ENCODE data around the gene PLD6. TPM values are rescaled to one million over a fixed set of nuclear protein-coding genes. Genes with fewer than 3 reads are reported as not detected.

PLD6 gene
- total RNA-seq, 1 experiment from 2014 or later: 1.0 TPM

DNA sequence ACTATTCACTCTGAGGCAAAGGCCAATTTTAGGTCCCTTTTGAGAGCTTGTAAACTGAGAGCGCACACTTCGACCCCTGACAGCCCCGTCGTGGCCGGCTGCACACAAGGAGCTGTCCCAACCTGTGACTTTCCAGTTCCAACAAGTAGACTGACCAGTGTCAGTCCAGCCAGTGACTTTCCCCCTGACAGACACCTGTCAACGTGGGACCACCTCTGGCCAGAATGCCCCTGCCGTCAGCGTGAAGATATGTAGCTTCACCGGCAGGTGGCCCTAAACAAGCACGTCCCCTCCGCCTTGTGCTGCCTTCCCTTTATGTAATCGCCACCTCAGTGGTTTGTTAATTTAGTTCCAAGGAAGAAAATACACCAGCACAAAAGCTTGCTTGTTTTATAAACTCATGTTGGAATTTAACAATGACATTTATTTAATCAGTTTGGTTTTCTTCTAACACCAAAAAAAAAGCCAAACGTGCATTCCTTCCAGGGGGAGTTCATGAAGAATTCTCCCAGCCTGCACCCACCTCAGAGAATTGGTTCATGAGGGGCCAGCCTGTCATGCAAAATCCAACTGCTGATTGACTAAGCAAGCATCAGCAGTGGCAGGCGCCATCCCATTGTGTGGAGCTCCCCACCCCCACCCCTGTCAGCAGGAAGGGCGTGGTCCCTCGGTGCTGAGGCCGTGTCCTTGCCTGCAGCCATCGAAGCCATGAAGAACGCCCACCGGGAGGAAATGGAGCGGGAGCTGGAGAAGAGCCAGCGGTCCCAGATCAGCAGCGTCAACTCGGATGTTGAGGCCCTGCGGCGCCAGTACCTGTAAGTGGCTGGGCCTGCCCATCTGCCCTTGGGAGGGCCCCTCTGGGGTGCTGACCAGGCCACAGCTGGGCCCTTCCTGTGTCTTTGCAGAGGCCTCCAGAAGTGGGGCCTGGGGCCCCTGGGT, 33.9 kb downstream of the PLD6 start:
- Histone ChIP-seq H3K4me3 (no peak overlapping the region), H3K4me1 (replicated peaks) (peaks cover 47% of the 10 kb centered on the region), H3K9me3 (replicated peaks) (no peaks in the 10 kb centered on the region), H3K27me3 (replicated peaks) (no peaks in the 10 kb centered on the region), H3K27ac (peak overlapping the region; percentile 53), H3K36me3 (peaks cover 97% of the 10 kb centered on the region)
- peak; percentile 52 to 79 for DNase-seq (ENCODE audit: low read depth in 1 of 2, low spot score in 2 of 2)

DNA sequence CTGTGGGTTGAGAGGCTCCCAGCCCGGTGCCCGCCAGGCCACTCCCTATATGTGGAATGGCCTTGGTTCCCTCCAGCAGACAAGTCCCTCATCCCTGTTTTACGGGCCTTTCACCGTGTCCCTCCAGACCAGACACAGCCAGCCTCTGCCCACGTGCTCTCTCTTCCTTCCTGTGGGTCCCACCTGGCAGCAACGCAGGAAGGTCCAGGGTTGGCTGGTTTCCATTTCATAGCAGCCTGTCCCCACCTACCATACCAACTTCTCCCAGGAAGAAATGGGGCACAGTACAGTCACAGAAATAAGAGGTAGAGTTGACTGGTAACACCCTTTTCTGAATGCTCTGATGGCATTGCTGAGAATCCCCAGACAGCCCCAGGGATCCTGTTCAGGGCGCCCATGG, 34.9 kb downstream of the PLD6 start:
- no peak for DNase-seq (ENCODE audit: low read depth in 1 of 2, low spot score in 2 of 2)

DNA sequence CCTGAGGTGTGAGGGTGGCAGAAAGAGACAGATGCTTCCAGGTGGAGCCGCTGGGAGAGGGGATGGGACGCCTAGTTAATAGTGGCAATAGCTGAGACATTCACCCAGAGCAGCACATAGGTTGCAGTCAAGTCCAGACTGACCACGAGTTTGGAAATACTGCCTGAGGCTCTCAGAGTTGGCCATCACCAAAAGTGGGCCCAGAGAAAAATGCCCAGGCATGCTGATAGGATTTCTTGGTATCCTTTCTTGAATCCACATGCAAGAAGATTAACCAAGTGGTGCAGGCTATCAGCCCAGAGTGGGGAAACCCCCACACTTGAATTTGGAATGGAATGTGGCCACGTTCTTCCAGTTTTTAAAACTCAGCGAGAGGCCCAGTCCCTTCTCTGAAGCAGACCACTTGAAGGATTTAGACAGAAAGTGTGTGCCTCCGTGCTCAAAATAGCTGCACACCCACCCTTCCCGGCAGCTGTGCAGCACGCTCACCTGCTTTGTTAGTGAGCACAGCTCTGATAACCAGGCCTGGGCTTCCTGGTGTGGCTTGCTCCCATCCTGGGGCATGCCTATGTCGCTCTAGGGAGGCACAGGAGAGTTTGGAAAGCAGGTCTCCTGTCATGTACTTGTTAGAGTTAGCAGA, 35.7 kb downstream of the PLD6 start:
- peaks cover 53% of the 10 kb centered on the region for H3K4me1 ChIP-seq (replicated peaks)
- H3K36me3 ChIP-seq: peaks cover 97% of the 10 kb centered on the region
- no peaks in the 10 kb centered on the region for H3K9me3 ChIP-seq (replicated peaks)
- H3K27me3 ChIP-seq (replicated peaks): no peaks in the 10 kb centered on the region
- no peak for DNase-seq (ENCODE audit: low read depth in 1 of 2, low spot score in 2 of 2)
- H3K27ac ChIP-seq: no peak overlapping the region
- H3K4me3 ChIP-seq: no peak overlapping the region

More for the DNA sequence above, 34.9 kb downstream of the PLD6 start:
- Histone ChIP-seq H3K27ac (peak overlapping the region; percentile 53; the same call in 1 of the 2 replicates), H3K36me3 (peaks cover 97% of the 10 kb centered on the region), H3K27me3 (replicated peaks) (no peaks in the 10 kb centered on the region), H3K4me1 (replicated peaks) (peaks cover 53% of the 10 kb centered on the region), H3K9me3 (replicated peaks) (no peaks in the 10 kb centered on the region), H3K4me3 (no peak overlapping the region)

DNA sequence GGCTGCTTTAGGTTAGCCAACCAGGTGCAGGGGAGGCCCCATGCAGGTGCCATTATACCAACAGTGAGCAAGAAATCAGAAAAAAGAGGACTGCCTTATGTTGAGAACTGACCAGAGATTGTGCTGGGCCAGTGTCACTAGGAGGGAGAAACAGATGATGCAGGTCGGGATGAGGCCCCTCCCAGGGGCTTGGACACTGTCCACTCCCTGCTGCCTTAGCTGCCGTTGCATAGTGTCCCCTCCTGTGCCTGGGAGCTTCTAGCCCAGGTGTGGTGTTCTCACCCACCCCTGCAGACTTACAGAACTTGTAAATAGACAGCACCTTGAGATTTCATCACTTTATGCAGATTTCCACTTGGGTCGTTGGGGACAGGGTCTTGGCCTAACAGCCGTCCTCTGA, 36.7 kb downstream of the PLD6 start:
- H3K36me3 ChIP-seq: peaks cover 97% of the 10 kb centered on the region

DNA sequence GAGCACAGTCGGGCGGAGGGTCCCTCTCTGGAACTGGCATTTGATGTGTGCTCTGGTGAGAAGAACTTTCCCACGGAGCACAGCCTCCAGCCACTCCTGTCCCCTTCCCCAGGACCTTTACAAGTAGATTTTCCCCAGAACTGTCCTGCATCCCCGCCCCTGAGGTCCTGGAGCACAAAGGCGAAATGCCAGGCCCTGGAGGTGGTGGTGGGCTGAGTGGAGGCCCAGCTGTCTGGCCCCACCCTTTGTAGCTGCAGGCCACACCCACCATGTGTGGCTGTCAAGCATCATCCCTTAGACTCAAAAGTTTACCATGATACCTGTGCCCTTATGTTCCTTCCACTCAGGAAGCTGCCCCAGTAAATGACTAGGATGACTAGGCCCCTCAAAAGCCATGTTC, 37.7 kb downstream of the PLD6 start:
- H3K9me3 ChIP-seq (replicated peaks): no peaks in the 10 kb centered on the region
- DNase-seq (ENCODE audit: low read depth in 1 of 2, low spot score in 2 of 2): no peak
- no peaks in the 10 kb centered on the region for H3K27me3 ChIP-seq (replicated peaks)
- H3K4me3 ChIP-seq: no peak overlapping the region
- H3K27ac ChIP-seq: no peak overlapping the region
- peaks cover 97% of the 10 kb centered on the region for H3K36me3 ChIP-seq
- H3K4me1 ChIP-seq (replicated peaks): peaks cover 53% of the 10 kb centered on the region

More for the DNA sequence above, 36.7 kb downstream of the PLD6 start:
- Histone ChIP-seq H3K27ac (no peak overlapping the region), H3K4me3 (no peak overlapping the region), H3K27me3 (replicated peaks) (no peaks in the 10 kb centered on the region), H3K9me3 (replicated peaks) (no peaks in the 10 kb centered on the region), H3K4me1 (replicated peaks) (peaks cover 53% of the 10 kb centered on the region)
- DNase-seq (ENCODE audit: low read depth in 1 of 2, low spot score in 2 of 2): no peak

DNA sequence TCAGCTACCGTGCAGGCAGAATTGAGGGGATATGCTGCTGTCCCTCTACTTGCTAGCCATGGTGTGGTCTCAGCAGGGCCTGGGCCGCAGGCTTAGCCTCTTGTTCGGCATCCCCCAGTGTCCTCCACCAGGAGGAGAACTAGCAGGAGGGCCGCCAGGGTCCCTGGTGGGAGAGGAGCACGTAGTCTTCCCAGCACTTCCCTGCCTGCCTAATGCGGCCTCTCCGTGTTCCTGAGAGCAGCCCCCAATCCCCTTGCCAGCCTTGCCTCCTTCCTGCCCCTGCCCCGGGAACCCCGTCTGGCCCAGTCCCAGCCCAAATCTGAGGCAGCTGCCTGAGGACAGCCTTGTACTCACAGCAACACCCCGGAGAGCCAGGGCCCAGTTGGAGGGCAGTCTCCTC, 38.1 kb downstream of the PLD6 start:
- Histone ChIP-seq H3K4me1 (replicated peaks) (peaks cover 50% of the 10 kb centered on the region), H3K9me3 (replicated peaks) (no peaks in the 10 kb centered on the region), H3K36me3 (peaks cover 97% of the 10 kb centered on the region), H3K27ac (no peak overlapping the region), H3K27me3 (replicated peaks) (no peaks in the 10 kb centered on the region), H3K4me3 (no peak overlapping the region)
- no peak for DNase-seq (ENCODE audit: low read depth in 1 of 2, low spot score in 2 of 2)

DNA sequence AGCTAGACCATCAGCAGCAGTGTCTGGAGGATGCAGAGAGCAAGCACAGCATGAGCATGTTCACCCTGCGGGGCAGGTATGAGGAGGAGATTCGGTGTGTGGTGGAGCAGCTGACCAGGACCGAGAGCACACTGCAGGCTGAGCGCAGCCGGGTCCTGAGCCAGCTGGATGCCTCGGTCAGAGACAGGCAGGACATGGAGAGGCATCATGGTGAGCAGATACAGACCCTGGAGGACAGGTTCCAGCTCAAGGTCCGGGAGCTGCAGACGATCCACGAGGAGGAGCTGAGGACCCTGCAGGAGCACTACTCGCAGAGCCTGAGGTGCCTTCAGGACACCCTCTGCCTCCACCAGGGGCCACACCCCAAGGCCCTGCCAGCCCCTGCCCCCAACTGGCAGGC, 38.8 kb downstream of the PLD6 start:
- Histone ChIP-seq H3K27ac (no peak overlapping the region), H3K4me1 (replicated peaks) (peaks cover 44% of the 10 kb centered on the region), H3K27me3 (replicated peaks) (no peaks in the 10 kb centered on the region), H3K36me3 (peaks cover 97% of the 10 kb centered on the region), H3K9me3 (replicated peaks) (no peaks in the 10 kb centered on the region), H3K4me3 (no peak overlapping the region)
- DNase-seq (ENCODE audit: low read depth in 1 of 2, low spot score in 2 of 2): no peak

DNA sequence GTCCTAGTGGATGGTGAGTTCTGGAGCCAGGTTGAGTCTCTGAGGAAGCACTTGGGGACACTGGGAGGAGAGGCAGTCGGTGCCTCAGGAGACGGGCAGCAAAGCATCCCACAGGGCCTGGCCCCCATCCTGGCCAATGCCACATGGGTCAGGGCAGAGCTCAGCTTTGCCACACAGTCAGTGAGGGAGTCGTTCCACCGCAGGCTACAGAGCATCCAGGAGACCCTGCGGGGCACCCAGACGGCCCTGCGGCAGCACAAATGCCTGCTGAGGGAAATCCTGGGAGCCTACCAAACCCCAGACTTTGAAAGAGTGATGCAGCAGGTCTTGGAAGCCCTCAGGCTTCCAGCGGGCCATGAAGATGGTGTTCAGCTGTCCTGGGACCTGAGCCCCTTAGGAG, 39.7 kb downstream of the PLD6 start:
- DNase-seq (ENCODE audit: low read depth in 1 of 2, low spot score in 2 of 2): no peak
- H3K36me3 ChIP-seq: peaks cover 97% of the 10 kb centered on the region
- H3K27ac ChIP-seq: no peak overlapping the region
- peaks cover 34% of the 10 kb centered on the region for H3K4me1 ChIP-seq (replicated peaks)
- no peaks in the 10 kb centered on the region for H3K9me3 ChIP-seq (replicated peaks)
- H3K4me3 ChIP-seq: no peak overlapping the region
- H3K27me3 ChIP-seq (replicated peaks): no peaks in the 10 kb centered on the region

DNA sequence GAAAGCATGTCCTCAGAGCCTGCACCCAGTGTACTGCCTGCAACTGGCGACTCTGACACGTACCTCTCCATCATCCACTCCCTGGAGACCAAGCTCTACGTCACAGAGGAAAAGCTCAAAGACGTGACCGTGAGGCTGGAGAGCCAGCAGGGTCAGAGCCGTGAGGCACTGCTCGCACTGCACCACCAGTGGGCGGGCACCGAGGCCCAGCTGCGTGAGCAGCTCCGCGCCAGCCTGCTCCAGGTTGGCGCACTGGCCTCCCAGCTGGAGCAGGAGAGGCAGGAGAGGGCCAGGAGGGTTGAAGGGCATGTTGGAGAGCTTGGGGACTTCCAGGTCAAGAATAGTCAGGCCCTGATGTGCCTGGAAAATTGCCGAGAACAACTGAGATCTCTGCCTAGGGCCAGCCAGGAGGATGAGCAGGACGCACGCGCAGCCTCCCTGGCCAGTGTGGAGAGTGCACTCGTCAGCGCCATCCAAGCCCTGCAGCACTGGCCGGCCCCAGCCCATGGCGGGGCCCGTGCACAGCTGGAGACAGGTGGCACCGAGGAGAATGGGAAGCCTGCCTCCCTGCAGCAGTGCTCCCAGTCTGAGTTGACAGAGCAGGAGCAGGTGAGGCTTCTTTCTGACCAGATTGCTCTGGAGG, 40.3 kb downstream of the PLD6 start:
- H3K27me3 ChIP-seq (replicated peaks): no peaks in the 10 kb centered on the region
- no peaks in the 10 kb centered on the region for H3K9me3 ChIP-seq (replicated peaks)
- DNase-seq (ENCODE audit: low read depth in 1 of 2, low spot score in 2 of 2): no peak
- no peak overlapping the region for H3K4me3 ChIP-seq
- peaks cover 28% of the 10 kb centered on the region for H3K4me1 ChIP-seq (replicated peaks)
- H3K27ac ChIP-seq: no peak overlapping the region
- peaks cover 97% of the 10 kb centered on the region for H3K36me3 ChIP-seq

DNA sequence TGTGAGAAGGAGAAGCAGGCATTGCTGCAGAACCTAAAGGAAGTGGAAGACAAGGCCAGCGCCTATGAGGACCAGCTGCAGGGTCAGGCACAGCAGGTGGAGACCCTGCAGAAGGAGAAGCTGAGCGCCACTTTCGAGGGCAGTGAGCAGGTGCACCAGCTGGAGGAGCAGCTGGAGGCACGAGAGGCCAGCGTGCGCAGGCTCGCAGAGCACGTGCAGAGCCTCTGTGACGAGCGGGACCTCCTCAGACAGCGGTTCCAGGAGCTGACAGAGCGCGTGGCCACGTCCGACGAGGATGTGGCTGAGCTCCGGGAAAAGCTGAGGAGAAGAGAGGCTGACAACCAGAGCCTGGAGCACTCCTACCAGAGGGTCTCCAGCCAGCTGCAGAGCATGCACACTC, 41.5 kb downstream of the PLD6 start:
- Histone ChIP-seq H3K27ac (no peak overlapping the region), H3K27me3 (replicated peaks) (no peaks in the 10 kb centered on the region), H3K36me3 (peaks cover 100% of the 10 kb centered on the region), H3K4me3 (no peak overlapping the region), H3K4me1 (replicated peaks) (peaks cover 21% of the 10 kb centered on the region), H3K9me3 (replicated peaks) (no peaks in the 10 kb centered on the region)
- no peak for DNase-seq (ENCODE audit: low read depth in 1 of 2, low spot score in 2 of 2)

DNA sequence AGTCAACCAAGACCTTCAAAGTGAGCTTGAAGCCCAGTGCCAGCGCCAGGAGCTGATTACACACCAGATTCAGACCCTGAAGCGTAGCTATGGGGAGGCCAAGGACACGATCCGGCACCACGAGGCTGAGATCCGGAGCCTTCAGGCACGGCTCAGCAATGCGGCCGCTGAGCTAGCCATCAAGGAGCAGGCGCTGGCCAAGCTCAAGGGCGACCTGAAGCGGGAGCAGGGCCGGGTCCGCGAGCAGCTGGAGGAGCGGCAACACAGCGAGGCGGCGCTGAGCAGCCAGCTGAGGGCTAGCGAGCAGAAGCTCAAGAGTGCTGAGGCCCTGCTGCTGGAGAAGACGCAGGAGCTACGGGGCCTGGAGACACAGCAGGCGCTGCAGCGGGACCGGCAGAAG, 42.0 kb downstream of the PLD6 start:
- Histone ChIP-seq H3K4me1 (replicated peaks) (peaks cover 16% of the 10 kb centered on the region), H3K27ac (no peak overlapping the region), H3K9me3 (replicated peaks) (no peaks in the 10 kb centered on the region), H3K36me3 (peaks cover 100% of the 10 kb centered on the region), H3K4me3 (no peak overlapping the region), H3K27me3 (replicated peaks) (no peaks in the 10 kb centered on the region)
- DNase-seq (ENCODE audit: low read depth in 1 of 2, low spot score in 2 of 2): no peak

DNA sequence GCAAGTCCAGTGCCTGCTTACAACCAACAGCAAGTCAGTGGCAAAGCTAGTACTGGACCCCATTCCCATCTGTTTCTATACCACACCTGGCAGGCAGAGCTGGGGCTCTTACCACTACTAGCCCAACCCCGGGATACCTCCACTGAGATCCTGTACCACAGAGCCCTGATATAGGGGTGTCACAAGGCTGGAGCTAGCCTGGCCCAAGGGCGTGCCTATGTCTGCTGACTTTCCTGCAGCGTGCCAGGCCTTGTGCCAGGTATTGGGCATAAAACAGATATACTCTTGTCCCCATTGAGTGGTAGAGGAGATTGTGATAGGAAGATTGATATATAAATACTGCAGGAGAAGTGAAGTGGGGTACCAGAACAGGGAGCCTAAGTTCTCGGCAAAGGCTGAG, 44.4 kb downstream of the PLD6 start:
- H3K9me3 ChIP-seq (replicated peaks): no peaks in the 10 kb centered on the region
- H3K27me3 ChIP-seq (replicated peaks): no peaks in the 10 kb centered on the region
- peaks cover under 1% of the 10 kb centered on the region for H3K4me1 ChIP-seq (replicated peaks)
- no peak for DNase-seq (ENCODE audit: low read depth in 1 of 2, low spot score in 2 of 2)
- H3K36me3 ChIP-seq: peaks cover 98% of the 10 kb centered on the region
- no peak overlapping the region for H3K4me3 ChIP-seq
- no peak overlapping the region for H3K27ac ChIP-seq

DNA sequence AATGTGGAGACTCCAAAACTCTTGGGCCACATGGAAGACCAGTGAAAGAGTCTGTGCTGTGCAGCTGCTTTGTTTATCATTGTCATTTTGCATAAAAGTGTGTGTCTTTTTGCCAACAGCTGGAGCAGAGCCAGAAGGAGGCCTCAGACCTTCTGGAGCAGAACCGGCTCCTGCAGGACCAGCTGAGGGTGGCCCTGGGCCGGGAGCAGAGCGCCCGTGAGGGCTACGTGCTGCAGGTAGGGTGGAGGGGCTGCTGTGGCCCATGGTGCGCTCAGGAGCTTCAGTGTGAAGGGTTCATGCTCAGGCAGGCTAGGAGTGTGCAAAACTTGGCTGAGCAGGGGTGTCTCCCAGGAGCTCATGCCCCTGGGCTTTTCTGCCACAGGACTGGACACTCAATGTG, 45.0 kb downstream of the PLD6 start:
- no peak overlapping the region for H3K4me3 ChIP-seq
- H3K27ac ChIP-seq: no peak overlapping the region
- H3K9me3 ChIP-seq (replicated peaks): no peaks in the 10 kb centered on the region
- peaks cover 98% of the 10 kb centered on the region for H3K36me3 ChIP-seq
- no peaks in the 10 kb centered on the region for H3K27me3 ChIP-seq (replicated peaks)
- H3K4me1 ChIP-seq (replicated peaks): peaks cover 7% of the 10 kb centered on the region
- no peak for DNase-seq (ENCODE audit: low read depth in 1 of 2, low spot score in 2 of 2)

DNA sequence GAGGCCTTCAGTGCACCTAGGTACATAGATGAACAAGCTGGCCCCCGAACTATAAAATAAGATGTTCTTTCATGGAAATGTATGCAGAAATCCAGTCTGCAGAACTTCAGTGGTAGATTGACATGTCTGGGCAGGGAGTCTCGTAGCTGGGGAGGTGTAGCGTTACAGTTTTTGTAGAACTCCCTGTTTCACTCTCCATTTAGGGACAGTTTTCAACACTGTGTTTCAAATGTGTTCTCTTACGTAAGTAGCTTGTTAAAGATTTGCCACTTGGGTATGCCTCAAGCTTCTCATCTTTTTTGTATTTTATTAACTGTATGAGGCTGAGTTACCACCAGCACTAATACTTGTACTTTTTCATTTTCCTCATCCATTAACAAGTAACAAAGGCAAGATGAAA, 46.6 kb downstream of the PLD6 start:
- peaks cover 98% of the 10 kb centered on the region for H3K36me3 ChIP-seq

More for the DNA sequence above, 46.6 kb downstream of the PLD6 start:
- no peak for DNase-seq (ENCODE audit: low read depth in 1 of 2, low spot score in 2 of 2)
- no peak overlapping the region for H3K4me3 ChIP-seq
- H3K4me1 ChIP-seq (replicated peaks): peaks cover 22% of the 10 kb centered on the region
- H3K27ac ChIP-seq: no peak overlapping the region
- H3K9me3 ChIP-seq (replicated peaks): no peaks in the 10 kb centered on the region
- no peaks in the 10 kb centered on the region for H3K27me3 ChIP-seq (replicated peaks)

Measured in SJSA1 (cell line).